HepG2 (cell line): ENCODE measurements around the gene ABCC10. TPM values are rescaled to one million over a fixed set of nuclear protein-coding genes. Genes with fewer than 3 reads are reported as not detected.

Experiments used
- AGO2 ChIP-seq: fragments of 200-400 bp; formaldehyde crosslinking; optimal IDR thresholded peaks from 2 replicates; pipeline ENCODE3; 2017; ENCODE audit warnings: mild to moderate bottlenecking, low read depth, low read length, moderate library complexity
- BRD4 ChIP-seq: sonication (generic); formaldehyde crosslinking; IDR thresholded peaks from 2 replicates; pipeline ENCODE4 v1.4.0; 2020; ENCODE audit warnings: missing genetic modification reagents
- CTCF ChIP-seq: sonication (generic); formaldehyde crosslinking; IDR thresholded peaks from 2 replicates; pipeline ENCODE4 v1.5.0; 2020; ENCODE audit warnings: mild to moderate bottlenecking, missing genetic modification reagents, moderate library complexity
- GATAD2A ChIP-seq: IDR thresholded peaks from 2 replicates; pipeline ENCODE4 v1.6.1; 2016
- KLF15 ChIP-seq: sonication (generic); formaldehyde crosslinking; IDR thresholded peaks from 2 replicates; pipeline ENCODE4 v1.8.1; 2023; ENCODE audit warnings: borderline replicate concordance, mild to moderate bottlenecking, inconsistent platforms, missing genetic modification reagents, mixed read lengths
- KLF16 ChIP-seq, 2 experiments: sonication (generic) in 1 of 2; formaldehyde crosslinking in 1 of 2; IDR thresholded peaks; 2 replicates each; pipeline versions ENCODE4 v1.6.1 to v1.8.0; 2016 to 2023; ENCODE audit warnings: missing genetic modification reagents in 2 of 2, missing compliant biosample characterization in 1 of 2
- POLR2AphosphoS2 ChIP-seq: IDR thresholded peaks from 2 replicates; pipeline ENCODE4 v1.6.1; 2011; ENCODE audit warnings: low read depth, low read length, improper control_type of control experiment
- PRDM15 ChIP-seq: sonication (generic); formaldehyde crosslinking; IDR thresholded peaks from 2 replicates; pipeline ENCODE4 v1.4.0; 2020; ENCODE audit warnings: missing genetic modification reagents
- SUZ12 ChIP-seq: fragments of 150-350 bp; IDR thresholded peaks from 2 replicates; pipeline ENCODE4 v1.6.1; 2014; ENCODE audit warnings: low read depth, low read length
- ZBTB37 ChIP-seq: sonication (generic); formaldehyde crosslinking; IDR thresholded peaks from 2 replicates; pipeline ENCODE4 v1.4.0; 2020; ENCODE audit warnings: mild to moderate bottlenecking, missing genetic modification reagents
- ZBTB42 ChIP-seq: sonication (generic); formaldehyde crosslinking; IDR thresholded peaks from 2 replicates; pipeline ENCODE4 v1.5.0; 2020; ENCODE audit warnings: mild to moderate bottlenecking, missing genetic modification reagents
- ZBTB43 ChIP-seq: sonication (generic); formaldehyde crosslinking; conservative IDR thresholded peaks from 2 replicates; pipeline ENCODE4 v1.4.0; 2020; ENCODE audit warnings: missing genetic modification reagents
- ZNF160 ChIP-seq: sonication (generic); formaldehyde crosslinking; IDR thresholded peaks from 2 replicates; pipeline ENCODE4 v1.8.0; 2022; ENCODE audit warnings: mild to moderate bottlenecking, inconsistent platforms, missing genetic modification reagents
- ZNF44 ChIP-seq: sonication (generic); formaldehyde crosslinking; IDR thresholded peaks from 2 replicates; pipeline ENCODE4 v1.5.1; 2020; ENCODE audit warnings: mild to moderate bottlenecking, missing genetic modification reagents
- ZNF574 ChIP-seq: sonication (generic); formaldehyde crosslinking; IDR thresholded peaks from 2 replicates; pipeline ENCODE4 v1.4.0; 2020; ENCODE audit warnings: missing genetic modification reagents
- ZNF792 ChIP-seq: IDR thresholded peaks from 2 replicates; pipeline ENCODE4 v1.6.1; 2016
- ZNF883 ChIP-seq: sonication (generic); formaldehyde crosslinking; IDR thresholded peaks from 2 replicates; pipeline ENCODE4 v1.5.1; 2020; ENCODE audit warnings: mild to moderate bottlenecking, missing genetic modification reagents; ENCODE audit errors: not compliant biosample characterization
- polyA plus RNA-seq, 8 experiments: library from polyadenylated mRNA; depleted of rRNA in 3 of 8; stranded (reverse) in 7 of 8; unstranded in 1 of 8; fragments of >200 nt; fragmentation: Illumina TruSeq in 4 of 8; extraction: Trizol in 4 of 8; gene quantifications; 2 replicates each; pipeline versions ENCODE4 v1.2.1 to v1.2.3, GENCODE V29; 2011 to 2016; ENCODE audit warnings: low read depth in 4 of 8, missing spikeins in 1 of 8, mixed read lengths in 1 of 8; ENCODE audit not compliant: insufficient read depth in 1 of 8
- total RNA-seq, 5 experiments: library from RNA; depleted of rRNA; stranded (reverse); fragments of >200 nt; fragmentation: Illumina TruSeq; extraction: Trizol; gene quantifications; 2 replicates each; pipeline ENCODE4 v1.2.3, GENCODE V29; 2016; ENCODE audit warnings: low read depth in 1 of 5

ABCC10 gene
- total and polyA plus RNA-seq, 2 of the 13 experiments (the other 11 are each of a cell fraction or from before 2014, with no cell fraction given): 16.0 to 24.3 TPM

GRCh38 chr6:43490523-43490939, 63.2 kb downstream of the ABCC10 start (continued):
- TF ChIP-seq CTCF (CRISPR knock-in tag) (no peak), GATAD2A (CRISPR knock-in tag) (peak; percentile 92), PRDM15 (CRISPR knock-in tag) (no peak; the same call in 1 of the 2 replicates), AGO2 (no peak), KLF15 (no peak; the same call in 1 of the 2 replicates), SUZ12 (no peak), ZNF160 (CRISPR knock-in tag) (no peak), ZBTB43 (CRISPR knock-in tag) (no peak), BRD4 (no peak), ZNF792 (CRISPR knock-in tag) (no peak), ZNF883 (CRISPR knock-in tag) (no peak), KLF16 (CRISPR knock-in tag; IDR thresholded peaks at IDR 0.05) (no peak), ZNF44 (CRISPR knock-in tag) (no peak), ZNF574 (CRISPR knock-in tag) (no peak), ZBTB37 (no peak), POLR2AphosphoS2 (no peak), ZBTB42 (CRISPR knock-in tag) (no peak)
